ENCODE data around the gene TRIM34. TPM values are rescaled to one million over a fixed set of nuclear protein-coding genes. Genes with fewer than 3 reads are reported as not detected.
"Not testable (repeated sequence)": the region's sequence is repeated elsewhere in the genome, so short reads cannot be mapped to it uniquely, and the experiment has no call there.

Gene TRIM34
- total RNA-seq, 2 donors from 2014 or later = 6.2 to 7.8 TPM

DNA sequence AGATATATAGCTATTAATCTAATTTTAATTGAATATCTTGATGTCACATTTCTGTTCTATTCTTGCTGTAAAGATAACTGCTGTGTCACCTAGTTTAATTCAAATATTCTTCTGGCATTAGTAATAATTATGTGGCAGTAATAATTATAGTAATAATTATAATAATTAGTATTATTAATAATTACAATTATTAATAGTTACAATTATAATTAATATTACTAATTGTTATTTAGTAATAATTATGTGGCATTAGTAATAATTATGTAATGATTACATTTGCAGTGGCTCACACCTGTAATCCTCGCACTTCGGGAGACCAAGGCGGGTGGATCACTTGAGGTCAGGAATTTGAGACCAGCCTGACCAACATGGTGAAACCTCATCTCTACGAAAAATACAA, 61.6 kb downstream of the TRIM34 start:
- H3K4me3 ChIP-seq = no peak overlapping the region
- H3K9me3 ChIP-seq = no peaks in the 10 kb centered on the region
- intact Hi-C loops (cut with DNase I) = loop anchor here (10.0 kb wide), 1 partner anchor 62 kb away; the partner anchor contains the start of gene TRIM34
- H3K27ac ChIP-seq = no peak overlapping the region
- no peaks in the 10 kb centered on the region for H3K4me1 ChIP-seq
- no peaks in the 10 kb centered on the region for H3K27me3 ChIP-seq
- H3K36me3 ChIP-seq = no peaks in the 10 kb centered on the region
- DNase-seq = no peak
- H3K9ac ChIP-seq (ENCODE audit: low read depth in 2 of 2, low read length in 2 of 2) = no peak overlapping the region
- TF ChIP-seq, protein P1, sequence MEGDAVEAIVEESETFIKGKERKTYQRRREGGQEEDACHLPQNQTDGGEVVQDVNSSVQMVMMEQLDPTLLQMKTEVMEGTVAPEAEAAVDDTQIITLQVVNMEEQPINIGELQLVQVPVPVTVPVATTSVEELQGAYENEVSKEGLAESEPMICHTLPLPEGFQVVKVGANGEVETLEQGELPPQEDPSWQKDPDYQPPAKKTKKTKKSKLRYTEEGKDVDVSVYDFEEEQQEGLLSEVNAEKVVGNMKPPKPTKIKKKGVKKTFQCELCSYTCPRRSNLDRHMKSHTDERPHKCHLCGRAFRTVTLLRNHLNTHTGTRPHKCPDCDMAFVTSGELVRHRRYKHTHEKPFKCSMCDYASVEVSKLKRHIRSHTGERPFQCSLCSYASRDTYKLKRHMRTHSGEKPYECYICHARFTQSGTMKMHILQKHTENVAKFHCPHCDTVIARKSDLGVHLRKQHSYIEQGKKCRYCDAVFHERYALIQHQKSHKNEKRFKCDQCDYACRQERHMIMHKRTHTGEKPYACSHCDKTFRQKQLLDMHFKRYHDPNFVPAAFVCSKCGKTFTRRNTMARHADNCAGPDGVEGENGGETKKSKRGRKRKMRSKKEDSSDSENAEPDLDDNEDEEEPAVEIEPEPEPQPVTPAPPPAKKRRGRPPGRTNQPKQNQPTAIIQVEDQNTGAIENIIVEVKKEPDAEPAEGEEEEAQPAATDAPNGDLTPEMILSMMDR (IDR thresholded peaks at IDR 0.05) = no peak

DNA sequence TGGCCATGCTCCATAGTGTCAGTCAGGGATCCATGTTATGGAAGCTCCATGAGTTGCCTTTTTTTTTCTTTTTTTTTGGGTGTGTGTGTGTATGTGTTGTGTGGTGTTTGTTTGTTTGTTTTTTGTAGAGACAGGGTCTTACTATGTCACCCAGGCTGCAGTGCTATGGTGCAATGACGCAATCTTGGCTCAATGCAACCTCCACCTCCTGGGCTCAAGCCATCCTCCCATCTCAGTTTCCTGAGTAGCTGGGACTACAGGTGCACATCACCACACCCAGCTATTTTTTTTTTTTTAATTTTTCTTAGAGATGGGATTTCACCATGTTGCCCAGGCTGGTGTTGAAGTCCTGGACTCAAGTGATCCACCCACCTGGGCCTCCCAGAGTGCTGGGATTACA, 63.7 kb downstream of the TRIM34 start:
- Histone ChIP-seq H3K9me3 (no peaks in the 10 kb centered on the region), H3K36me3 (no peaks in the 10 kb centered on the region), H3K4me1 (no peaks in the 10 kb centered on the region), H3K27ac (no peak overlapping the region), H3K4me3 (no peak overlapping the region), H3K27me3 (no peaks in the 10 kb centered on the region), H3K9ac (ENCODE audit: low read depth in 2 of 2, low read length in 2 of 2) (no peak overlapping the region)
- TF ChIP-seq, protein P1 (IDR thresholded peaks at IDR 0.05) = no peak
- intact Hi-C loops (cut with DNase I) = loop anchor here (10.0 kb wide), 1 partner anchor 64 kb away; the partner anchor contains the start of gene TRIM34
- no peak for DNase-seq

DNA sequence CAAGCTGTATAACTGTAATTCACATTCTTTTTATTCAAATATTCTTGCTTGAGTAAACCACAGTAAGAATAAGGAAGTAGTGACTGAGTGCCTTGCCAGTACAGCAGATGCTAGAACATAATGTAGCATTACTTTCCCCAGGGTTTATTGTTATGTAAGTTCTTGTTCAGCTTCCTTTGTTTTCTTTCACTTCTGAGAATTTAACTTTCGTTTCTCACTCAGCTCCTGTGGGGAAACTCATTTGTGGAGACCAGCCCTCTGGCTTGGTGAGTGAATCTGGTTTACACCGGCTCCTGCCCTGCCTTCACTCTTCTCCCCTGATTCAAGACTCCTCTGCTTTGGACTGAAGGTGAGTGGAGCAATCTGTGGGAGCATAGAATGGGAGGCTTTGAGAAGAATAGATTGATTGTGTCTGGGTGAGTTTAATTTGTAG, 64.8 kb downstream of the TRIM34 start, which contains the start of gene TRIM22:
Gene TRIM22 (plus strand): TSS at position 240 of the 433 bp plus-strand sequence. CDS start 6,443 bp downstream, outside the sequence.
- Histone ChIP-seq H3K27me3 (no peaks in the 10 kb centered on the region), H3K4me1 (no peaks in the 10 kb centered on the region), H3K9me3 (no peaks in the 10 kb centered on the region), H3K9ac (ENCODE audit: low read depth in 2 of 2, low read length in 2 of 2) (peak within 1 kb of the TSS; percentile 45 to 84), H3K27ac (peak within 1 kb of the TSS; percentile 77), H3K4me3 (peak within 1 kb of the TSS; percentile 12), H3K36me3 (no peaks in the 10 kb centered on the region)
- TF ChIP-seq, protein P1 (IDR thresholded peaks at IDR 0.05) = no peak
- intact Hi-C loops (cut with DNase I) = loop anchor here (10.0 kb wide), 1 partner anchor 65 kb away; the partner anchor contains the start of gene TRIM34
- peak; percentile 58 for DNase-seq

DNA sequence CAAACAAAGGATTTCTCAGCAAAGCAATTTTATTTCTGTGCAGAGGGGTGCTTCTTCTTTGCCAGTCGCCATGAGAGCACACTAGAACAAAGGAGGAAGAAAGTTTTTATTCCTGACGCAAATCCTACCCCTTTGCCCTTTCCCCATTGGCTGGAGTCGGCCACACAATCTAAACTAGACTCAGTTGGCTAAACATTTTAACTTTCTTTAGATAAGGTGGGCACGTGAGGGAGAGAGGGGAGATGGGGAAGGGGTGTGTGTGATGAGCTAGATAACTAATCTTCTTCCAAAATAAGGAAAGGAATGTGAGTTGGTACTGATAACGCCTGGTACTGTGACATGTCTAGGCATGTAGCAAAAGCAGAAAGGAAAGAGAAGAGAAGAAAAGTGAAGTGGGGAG, 65.4 kb downstream of the TRIM34 start:
- no peak for DNase-seq
- intact Hi-C loops (cut with DNase I) = no loop called here
- Histone ChIP-seq H3K36me3 (no peaks in the 10 kb centered on the region), H3K4me3 (peak overlapping the region; percentile 12), H3K9me3 (no peaks in the 10 kb centered on the region), H3K9ac (ENCODE audit: low read depth in 2 of 2, low read length in 2 of 2) (peak overlapping the region; percentile 45 to 84), H3K27me3 (no peaks in the 10 kb centered on the region), H3K4me1 (no peaks in the 10 kb centered on the region), H3K27ac (peak overlapping the region; percentile 77)
- TF ChIP-seq, protein P1 (IDR thresholded peaks at IDR 0.05) = no peak

DNA sequence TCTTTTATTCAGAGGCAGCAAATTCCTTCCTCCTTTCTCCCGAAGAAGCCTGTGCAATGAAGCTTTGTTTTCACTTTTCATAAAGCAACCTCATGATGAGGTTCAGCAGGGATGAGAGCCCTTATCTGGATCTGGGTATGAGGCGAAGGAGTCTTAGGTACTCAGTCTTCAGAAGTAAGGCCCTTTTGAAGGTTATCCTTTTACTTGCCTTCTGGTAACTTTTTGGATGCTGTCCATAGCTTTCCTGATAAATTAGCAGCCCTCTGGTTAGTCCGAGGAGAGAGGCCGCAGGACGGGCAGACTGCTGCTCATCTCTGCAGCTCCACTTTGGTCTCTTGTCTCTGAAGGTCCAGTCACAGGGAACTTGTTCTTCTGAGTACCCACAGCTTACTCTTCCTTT, 65.9 kb downstream of the TRIM34 start:
- no peak for DNase-seq
- no peaks in the 10 kb centered on the region for H3K27me3 ChIP-seq
- H3K4me3 ChIP-seq = peak overlapping the region; percentile 12
- no peaks in the 10 kb centered on the region for H3K9me3 ChIP-seq
- H3K27ac ChIP-seq = peak overlapping the region; percentile 77
- no peaks in the 10 kb centered on the region for H3K36me3 ChIP-seq
- TF ChIP-seq, protein P1 (IDR thresholded peaks at IDR 0.05) = no peak
- intact Hi-C loops (cut with DNase I) = no loop called here
- H3K4me1 ChIP-seq = no peaks in the 10 kb centered on the region
- peak overlapping the region in 1 of 2 donors; percentile 84 for H3K9ac ChIP-seq (ENCODE audit: low read depth in 2 of 2, low read length in 2 of 2)

DNA sequence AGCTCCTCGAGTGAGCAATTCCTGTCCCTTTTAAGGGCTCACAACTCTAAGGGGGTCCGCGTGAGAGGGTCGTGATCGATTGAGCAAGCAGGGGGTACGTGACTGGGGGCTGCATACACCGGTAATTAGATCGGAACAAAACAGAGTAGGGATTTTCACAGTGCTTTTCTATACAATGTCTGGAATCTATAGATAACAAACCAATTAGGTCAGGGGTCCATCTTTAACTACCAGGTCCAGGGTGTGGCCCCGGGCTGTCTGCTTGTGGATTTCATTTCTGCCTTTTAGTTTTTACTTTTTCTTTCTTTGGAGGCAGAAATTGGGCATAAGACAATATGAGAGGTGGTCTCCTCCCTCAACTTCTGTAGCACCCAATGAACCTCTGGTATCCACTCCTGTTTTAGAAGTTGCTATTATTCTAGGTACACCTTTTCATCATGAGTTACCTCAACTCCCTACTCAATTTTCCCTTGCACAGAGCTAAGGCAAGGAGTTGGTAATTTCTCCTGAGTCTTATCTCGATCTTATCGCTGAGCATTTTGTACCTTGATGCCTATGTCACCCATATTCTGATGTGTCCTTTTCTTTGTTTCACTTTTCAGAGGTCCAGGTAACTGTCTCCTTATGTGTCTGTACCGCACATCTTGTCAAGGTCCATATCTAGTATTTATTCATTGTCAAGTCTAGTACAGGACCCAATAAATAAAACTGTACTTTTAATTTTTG, 66.6 kb downstream of the TRIM34 start:
- intact Hi-C loops (cut with DNase I); H3K4me1 ChIP-seq; H3K36me3 ChIP-seq; DNase-seq; H3K27me3 ChIP-seq; H3K9me3 ChIP-seq: not testable (repeated sequence)
- peak overlapping the region; percentile 77 for H3K27ac ChIP-seq
- H3K9ac ChIP-seq (ENCODE audit: low read depth in 2 of 2, low read length in 2 of 2) = peak overlapping the region in 1 of 2 donors; percentile 84
- peak overlapping the region; percentile 12 for H3K4me3 ChIP-seq
